Measurements from ENCODE around the gene TEX26.

Gene TEX26

GRCh38 chr13:30906411-30907051, 25.9 kb upstream of the TEX26 start:
- TF ChIP-seq CTCF (IDR thresholded peaks at IDR 0.05; ENCODE audit: low read depth, low read length, missing control alignments): no peak
- peak overlapping the region; percentile 24 for H3K4me3 ChIP-seq (ENCODE audit: low read depth, low read length)
- DNase-seq (ENCODE audit: low read depth): no peak
- in situ Hi-C loops (cut with HindIII; ENCODE audit: low sequenced_read_pairs): no loop called here

GRCh38 chr13:30907121-30907861, 25.2 kb upstream of the TEX26 start:
- H3K4me3 ChIP-seq (ENCODE audit: low read depth, low read length): peak overlapping the region; percentile 24
- DNase-seq (ENCODE audit: low read depth): no peak
- in situ Hi-C loops (cut with HindIII; ENCODE audit: low sequenced_read_pairs): no loop called here
- no peak for TF ChIP-seq CTCF (IDR thresholded peaks at IDR 0.05; ENCODE audit: low read depth, low read length, missing control alignments)

DNA sequence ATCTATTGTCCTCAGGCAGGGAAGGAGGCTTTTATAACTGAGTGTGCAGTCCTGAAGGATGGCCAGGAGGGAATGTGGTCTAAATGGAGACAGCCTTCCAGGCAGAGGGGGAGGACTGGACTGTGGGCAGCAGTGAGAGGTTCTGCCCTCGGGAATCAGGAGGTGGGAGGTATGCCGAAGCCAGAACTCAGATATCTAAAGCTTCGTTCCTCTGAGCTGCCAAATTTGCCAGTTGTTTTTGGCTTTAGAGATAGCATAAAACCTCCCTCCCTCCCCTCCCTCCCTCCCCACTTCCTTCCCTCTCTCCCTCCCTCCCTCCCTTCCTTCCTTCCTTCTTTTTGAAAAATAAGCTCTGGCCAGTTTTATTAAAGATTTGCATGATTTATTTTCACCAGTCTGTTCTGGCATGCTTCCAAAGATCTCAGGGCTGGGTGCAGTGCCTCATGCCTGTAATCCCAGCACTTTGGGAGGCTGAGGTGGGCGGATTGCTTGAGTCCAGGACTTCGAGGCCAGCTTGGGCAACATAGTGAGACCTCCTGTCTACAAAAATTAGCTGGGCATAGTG, 24.0 kb upstream of the TEX26 start:
- H3K4me3 ChIP-seq (ENCODE audit: low read depth, low read length): no peak overlapping the region
- no peak for DNase-seq (ENCODE audit: low read depth)
- TF ChIP-seq CTCF (IDR thresholded peaks at IDR 0.05; ENCODE audit: low read depth, low read length, missing control alignments): no peak
- in situ Hi-C loops (cut with HindIII; ENCODE audit: low sequenced_read_pairs): no loop called here

GRCh38 chr13:30910676-30911075, 21.8 kb upstream of the TEX26 start:
- in situ Hi-C loops (cut with HindIII; ENCODE audit: low sequenced_read_pairs): no loop called here
- no peak for TF ChIP-seq CTCF (IDR thresholded peaks at IDR 0.05; ENCODE audit: low read depth, low read length, missing control alignments)
- H3K4me3 ChIP-seq (ENCODE audit: low read depth, low read length): no peak overlapping the region
- DNase-seq (ENCODE audit: low read depth): no peak

- in situ Hi-C loops (cut with HindIII; ENCODE audit: low sequenced_read_pairs): no loop called here
- TF ChIP-seq CTCF (IDR thresholded peaks at IDR 0.05; ENCODE audit: low read depth, low read length, missing control alignments): no peak
- no peak overlapping the region for H3K4me3 ChIP-seq (ENCODE audit: low read depth, low read length)
- no peak for DNase-seq (ENCODE audit: low read depth)
Observed at GRCh38 chr13:30915691-30916541, 16.5 kb upstream of the TEX26 start.

DNA sequence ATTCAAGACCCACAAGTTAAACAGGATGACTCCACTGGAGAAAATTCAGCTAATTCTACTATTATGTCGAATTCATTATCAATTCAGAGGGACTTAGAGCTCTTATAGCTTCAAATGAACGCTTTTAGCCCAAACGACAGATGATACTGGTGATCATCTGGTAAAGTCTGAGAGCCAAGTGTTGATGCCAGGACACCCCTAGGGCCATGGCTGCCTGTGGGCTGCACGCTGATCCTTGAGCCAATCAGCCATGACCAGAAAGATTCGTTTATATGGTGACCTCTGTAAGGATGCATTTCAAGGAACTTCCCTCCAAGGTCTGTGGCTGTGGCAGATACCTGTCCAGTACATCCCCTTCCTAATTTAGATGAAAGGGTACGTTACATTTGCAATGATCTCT, 15.5 kb upstream of the TEX26 start:
- DNase-seq (ENCODE audit: low read depth): no peak

More for the DNA sequence above, 15.5 kb upstream of the TEX26 start:
- TF ChIP-seq CTCF (IDR thresholded peaks at IDR 0.05; ENCODE audit: low read depth, low read length, missing control alignments): no peak
- in situ Hi-C loops (cut with HindIII; ENCODE audit: low sequenced_read_pairs): no loop called here
- no peak overlapping the region for H3K4me3 ChIP-seq (ENCODE audit: low read depth, low read length)
